A549 treated with CORT108297 at 1 μM for 4 hours (cell line): ENCODE measurements around the gene WDR26. TPM values are rescaled to one million over a fixed set of nuclear protein-coding genes. Genes with fewer than 3 reads are reported as not detected.

Experiments
- total RNA-seq: library from RNA; stranded (reverse); fragments of 200-300 nt; extraction: Qiagen RNA extraction; gene quantifications from 5 replicates; pipeline ENCODE4 v1.2.3, GENCODE V29; 2022

The WDR26 gene
- 33.3 to 43.1 TPM (median 36.2 TPM) in 5 replicates for total RNA-seq

DNA sequence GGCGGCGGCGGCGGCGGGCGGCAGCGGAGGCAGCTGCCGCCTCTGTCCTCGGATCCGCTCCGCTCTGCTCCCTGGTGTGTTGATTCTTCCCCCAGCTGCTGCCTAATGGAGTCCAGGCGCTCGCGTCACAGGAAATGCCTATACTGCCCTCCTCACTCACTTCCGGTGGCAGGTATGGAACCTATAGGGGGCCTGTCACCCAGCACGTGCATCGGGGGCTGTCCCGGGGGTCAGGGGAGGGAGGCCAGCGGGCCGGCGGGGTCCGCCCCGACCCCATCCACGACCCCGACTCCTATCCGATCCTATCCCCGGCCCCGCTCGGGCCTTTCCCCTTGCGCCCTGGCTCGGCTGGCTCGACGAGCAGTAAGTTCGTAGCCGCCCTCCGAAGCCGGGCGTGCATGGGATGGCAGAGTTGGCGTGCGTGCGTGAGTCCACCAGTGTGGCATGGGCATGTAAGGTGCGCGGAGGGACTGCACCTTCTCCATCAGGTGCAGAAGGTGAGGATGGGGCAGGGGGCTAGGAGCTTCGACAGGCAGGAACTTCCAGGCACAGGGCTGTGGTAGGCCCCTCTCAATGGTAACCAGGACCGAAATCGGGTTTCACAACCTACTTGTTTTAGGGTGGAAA, at the start of gene WDR26:
Gene WDR26, minus strand, starts transcription at position 107 of the 627 bp plus-strand sequence.

DNA sequence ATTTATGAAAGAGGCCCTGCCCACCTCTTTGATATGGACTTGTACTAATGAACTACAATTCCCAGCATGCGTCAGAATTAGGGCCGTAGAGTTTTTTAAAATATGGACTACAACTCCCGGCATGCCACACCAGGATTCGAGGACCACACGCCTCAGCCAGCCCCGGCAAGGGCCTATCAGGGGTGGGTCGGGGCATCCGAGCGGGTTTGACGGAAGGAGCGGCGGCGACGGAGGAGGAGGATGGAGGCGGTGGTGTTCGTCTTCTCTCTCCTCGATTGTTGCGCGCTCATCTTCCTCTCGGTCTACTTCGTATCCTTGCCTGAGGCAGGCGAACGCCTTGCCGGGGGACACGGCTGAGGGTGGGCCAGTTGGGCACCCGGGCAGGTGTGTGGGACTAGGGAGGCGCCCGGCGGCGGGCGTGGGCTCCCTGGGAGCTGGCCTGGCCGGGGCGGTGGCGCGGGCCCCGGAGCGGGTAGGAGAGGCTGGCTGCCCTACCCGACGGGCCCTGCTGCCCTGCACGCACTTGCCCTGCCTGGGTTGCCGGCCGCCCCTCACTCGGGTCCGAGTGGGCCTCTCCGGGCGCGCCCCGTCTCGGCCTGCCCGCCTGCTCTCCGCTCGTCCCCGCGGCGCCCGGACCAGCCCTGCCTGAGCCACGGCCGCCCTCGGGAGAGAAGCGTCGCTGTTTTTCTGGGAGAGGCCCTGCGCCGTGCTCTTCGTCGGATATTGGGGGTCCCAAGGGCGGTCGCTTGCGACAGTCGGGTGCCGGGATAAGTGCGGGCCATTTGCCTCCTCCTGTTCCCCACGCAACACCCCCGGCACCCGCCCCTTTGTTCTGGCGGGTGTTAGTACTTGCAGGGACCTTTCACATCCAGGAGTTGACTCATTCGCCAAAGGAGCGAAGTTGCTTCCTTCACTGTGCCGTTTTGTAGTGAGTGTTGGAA, 77.6 kb downstream of the WDR26 start, which contains the start of gene CNIH4:
Gene CNIH4, plus strand, starts transcription at position 195 of the 941 bp plus-strand sequence. Its CDS starts 46 bp downstream, at position 241.

Other genes with a start within 250 kb of the WDR26 start
- gene NVL, start 104.6 kb downstream of the WDR26 start, total RNA-seq = 19.0 to 24.5 TPM (median 19.7 TPM) in 5 replicates
- 93.2 to 110 TPM (median 105 TPM) in 5 replicates for gene CNIH4, start 77.9 kb downstream of the WDR26 start, total RNA-seq
- gene CNIH3, start 181.5 kb upstream of the WDR26 start, total RNA-seq = 0.25 to 0.69 TPM (median 0.56 TPM) in 5 replicates